Endothelial cell of umbilical vein (primary cell): ENCODE results near the gene SYNPO2. TPM values are rescaled to one million over a fixed set of nuclear protein-coding genes. Genes with fewer than 3 reads are reported as not detected.

Experiments used
- BruUV-seq: library from RNA; stranded (reverse); fragments of 400-500 nt; replicated peaks from 2 replicates; lab custom pipeline; 2021; lab: Mats Ljungman, UMichigan
- CTCF ChIA-PET: fragments of 300-600, 350-600 bp; sonication (Branson Sonifier 250); formaldehyde crosslinking; loops from one replicate; lab custom pipeline; 2021; ENCODE audit warnings: antibody characterized with exemption, inconsistent platforms; lab: Charles Lee
- POLR2A ChIA-PET: fragments of 300-600, 350-600 bp; sonication (Branson Sonifier 250); formaldehyde crosslinking; loops from one replicate; lab custom pipeline; 2021; ENCODE audit warnings: antibody characterized with exemption, inconsistent platforms; lab: Charles Lee
- DNase-seq: peaks from one replicate; pipeline ENCODE4 v3.0.0-alpha.2; 2011; ENCODE audit warnings: low read depth, low spot score
- FAIRE-seq: peaks from 2 replicates; lab custom pipeline; 2011; peaks lifted over from hg19 to GRCh38; lab: Jason Lieb, UNC
- H2AFZ ChIP-seq: 2 replicates; pipeline ENCODE4 v1.6.0; 2012; ENCODE audit warnings: low read depth, low read length, control low read depth, inconsistent platforms
- H3K27ac ChIP-seq: 2 replicates; pipeline ENCODE4 v1.5.1; 2011; ENCODE audit warnings: low read depth, mild to moderate bottlenecking, control low read depth, low read length, moderate library complexity; ENCODE audit not compliant: insufficient read depth
- H3K27me3 ChIP-seq, 2 experiments: 2 replicates each; pipeline versions ENCODE4 v1.6.0 to v1.6.1; 2011; ENCODE audit warnings: low read length in 2 of 2, mixed read lengths in 1 of 2; ENCODE audit not compliant: control insufficient read depth in 2 of 2, insufficient read depth in 2 of 2
- H3K36me3 ChIP-seq, 2 experiments: 2 replicates in 1 of 2; 3 replicates in 1 of 2; pipeline ENCODE4 v1.5.1; 2011; ENCODE audit warnings: low read length in 2 of 2, mild to moderate bottlenecking in 1 of 2, moderate library complexity in 1 of 2; ENCODE audit not compliant: control insufficient read depth in 2 of 2, insufficient read depth in 2 of 2; ENCODE audit errors: extremely low read depth in 1 of 2
- H3K4me1 ChIP-seq: 3 replicates; pipeline ENCODE4 v1.5.1; 2011; ENCODE audit warnings: mild to moderate bottlenecking, low read length; ENCODE audit not compliant: control insufficient read depth, insufficient read depth; ENCODE audit errors: extremely low read depth
- H3K4me2 ChIP-seq: 2 replicates; pipeline ENCODE4 v1.6.1; 2011; ENCODE audit warnings: low read length, control low read depth, mixed read lengths; ENCODE audit not compliant: insufficient read depth
- H3K4me3 ChIP-seq, 3 experiments: fragments of 200-600 bp in 1 of 3; sonication (generic), shearing (Covaris generic) in 1 of 3; replicated peaks in 1 of 3; 2 replicates each; pipeline ENCODE4 v1.5.1; 2011 to 2016; ENCODE audit warnings: control low read depth in 3 of 3, low read length in 3 of 3, mild to moderate bottlenecking in 2 of 3, inconsistent platforms in 1 of 3, low read depth in 1 of 3, moderate library complexity in 1 of 3; ENCODE audit not compliant: insufficient read depth in 1 of 3
- H3K79me2 ChIP-seq: 2 replicates; pipeline ENCODE4 v1.6.0; 2012; ENCODE audit warnings: low read length, inconsistent platforms; ENCODE audit not compliant: control insufficient read depth, insufficient read depth
- H3K9ac ChIP-seq: replicated peaks from 2 replicates; pipeline ENCODE3; 2011; ENCODE audit warnings: low read length, control low read depth; ENCODE audit not compliant: insufficient read depth; ENCODE audit errors: extremely low read depth
- H3K9me1 ChIP-seq: replicated peaks from 3 replicates; pipeline ENCODE4 v1.6.0; 2011; ENCODE audit warnings: mild to moderate bottlenecking, low read length; ENCODE audit not compliant: control insufficient read depth, insufficient read depth; ENCODE audit errors: extremely low read depth
- H3K9me3 ChIP-seq: replicated peaks from 2 replicates; pipeline ENCODE4 v1.5.1; 2012; ENCODE audit warnings: low read length, inconsistent platforms; ENCODE audit not compliant: control insufficient read depth, insufficient read depth
- H4K20me1 ChIP-seq: replicated peaks from 2 replicates; pipeline ENCODE3; 2011; ENCODE audit warnings: mild to moderate bottlenecking, low read length; ENCODE audit not compliant: control insufficient read depth, insufficient read depth; ENCODE audit errors: extremely low read depth
- CTCF ChIP-seq, 2 donors: IDR thresholded peaks; 1 replicate in 1 of 2; 2 replicates in 1 of 2; pipeline ENCODE4 v1.5.1; 2011; ENCODE audit warnings: low read length in 2 of 2, mild to moderate bottlenecking in 2 of 2, moderate library complexity in 2 of 2, control low read depth in 1 of 2, inconsistent platforms in 1 of 2, low read depth in 1 of 2; ENCODE audit not compliant: insufficient read depth in 1 of 2; ENCODE audit errors: extremely low read depth in 1 of 2
- EZH2 ChIP-seq: IDR thresholded peaks from 2 replicates; pipeline ENCODE4 v1.6.1; 2012; ENCODE audit warnings: borderline replicate concordance, low read depth, mild to moderate bottlenecking, moderate library complexity, low read length, inconsistent platforms; ENCODE audit not compliant: severe bottlenecking
- FOS ChIP-seq: IDR thresholded peaks from 2 replicates; pipeline ENCODE4 v1.6.1; 2011; ENCODE audit warnings: mild to moderate bottlenecking, low read length, moderate library complexity, borderline replicate concordance; ENCODE audit not compliant: insufficient read depth
- GATA2 ChIP-seq: IDR thresholded peaks from 2 replicates; pipeline ENCODE4 v1.7.0; 2011; ENCODE audit warnings: low read depth, mild to moderate bottlenecking, moderate library complexity, mixed read lengths, low read length; ENCODE audit not compliant: insufficient read length, insufficient read depth
- JUN ChIP-seq: IDR thresholded peaks from 2 replicates; pipeline ENCODE4 v1.6.1; 2011; ENCODE audit warnings: borderline replicate concordance, low read depth; ENCODE audit not compliant: insufficient read length, insufficient read depth
- MAX ChIP-seq: IDR thresholded peaks from 2 replicates; pipeline ENCODE4 v1.6.1; 2011; ENCODE audit not compliant: insufficient read depth, insufficient read length
- MYC ChIP-seq: IDR thresholded peaks from one replicate; pipeline ENCODE4 v1.6.1; 2011; ENCODE audit warnings: mild to moderate bottlenecking, low read depth, low read length
- POLR2A ChIP-seq: IDR thresholded peaks from 2 replicates; pipeline ENCODE4 v1.6.1; 2012; ENCODE audit warnings: low read depth, mild to moderate bottlenecking, control low read depth, low read length
- POLR2AphosphoS5 ChIP-seq: IDR thresholded peaks from 2 replicates; pipeline ENCODE4 v1.6.1; 2012; ENCODE audit warnings: low read depth, mild to moderate bottlenecking, control low read depth, low read length, moderate library complexity; ENCODE audit not compliant: insufficient read depth
- dilution Hi-C: fragments of 300-500 bp; cut with MboI; formaldehyde crosslinking; loops from one replicate; pipeline ENCODE4 v1.15.0; 2019; ENCODE audit warnings: low sequenced_read_pairs; ENCODE audit not compliant: extremely low pct_ligation_motif_present
- intact Hi-C: fragments of 100-400 bp; cut with micrococcal nuclease; formaldehyde crosslinking; loops from one replicate; pipeline ENCODE4 v1.10.0; 2022
- polyA plus RNA-seq, 4 experiments: library from polyadenylated mRNA; depleted of rRNA in 3 of 4; stranded (reverse) in 3 of 4; unstranded in 1 of 4; fragments of >200 nt; gene quantifications; 2 replicates each; pipeline versions ENCODE4 v1.2.1 to v1.2.3, GENCODE V29; 2011 to 2012; ENCODE audit warnings: missing spikeins in 1 of 4
- total RNA-seq: library from RNA; stranded (reverse); gene quantifications from 2 replicates; pipeline ENCODE4 v1.2.3, GENCODE V29; 2021

SYNPO2 gene
- total and polyA plus RNA-seq, 2 donors (not counting 3 experiments of a cell fraction or from before 2014, with no cell fraction given): 0.06 to 0.13 TPM

GRCh38 chr4:118930255-118930654 lies 41.6 kb downstream of the SYNPO2 start:
- dilution Hi-C loops: no loop called here
- Histone ChIP-seq H3K4me3 (no peak overlapping the region), H2AFZ (no peak overlapping the region), H3K9me1 (no peaks in the 10 kb centered on the region), H3K27ac (no peak overlapping the region), H3K9me3 (no peaks in the 10 kb centered on the region), H3K4me2 (no peak overlapping the region), H3K27me3 (peaks cover 0 to 2% of the 10 kb centered on the region in 2 experiments), H3K79me2 (no peaks in the 10 kb centered on the region), H4K20me1 (no peaks in the 10 kb centered on the region), H3K4me1 (no peaks in the 10 kb centered on the region), H3K9ac (no peak overlapping the region), H3K36me3 (no peaks in the 10 kb centered on the region)
- intact Hi-C loops: no loop called here
- CTCF ChIA-PET: interaction anchor here (0.8 to 1.2 kb wide), 2 partner anchors 8 to 158 kb away, joined by 3 read pairs; no protein-coding TSS in a partner anchor
- FAIRE-seq: no peak
- BruUV-seq: no TSS peak
- TF ChIP-seq POLR2AphosphoS5: no peak
- TF ChIP-seq EZH2: no peak
- no peak for TF ChIP-seq CTCF (IDR thresholded peaks at IDR 0.05; ENCODE audit: extremely low read depth in 1 of 2, insufficient read depth in 1 of 2, low read depth in 1 of 2, low read length in 2 of 2)
- no peak for TF ChIP-seq POLR2A
- TF ChIP-seq GATA2: no peak
- TF ChIP-seq FOS: no peak
- no peak for TF ChIP-seq MAX
- no peak for TF ChIP-seq MYC
- no peak for TF ChIP-seq JUN
- no peak for DNase-seq
- POLR2A ChIA-PET: no interaction called here
